Duodenal mucosa (tissue), 2 donors: ENCODE data around the gene SLC16A6.

ENCODE experiments used
- H3K27ac ChIP-seq: one replicate; pipeline ENCODE4 v1.7.0; 2013; ENCODE audit warnings: low read depth, low read length
- H3K27me3 ChIP-seq, 2 donors: one replicate each; pipeline ENCODE4 v1.7.0; 2013; ENCODE audit warnings: low read length in 2 of 2, control low read depth in 1 of 2; ENCODE audit not compliant: insufficient read depth in 2 of 2, control insufficient read depth in 1 of 2
- H3K36me3 ChIP-seq, 2 donors: one replicate each; pipeline ENCODE4 v1.7.0; 2013; ENCODE audit warnings: low read length in 2 of 2, control low read depth in 1 of 2; ENCODE audit not compliant: insufficient read depth in 2 of 2, control insufficient read depth in 1 of 2
- H3K4me1 ChIP-seq, 2 donors: one replicate each; pipeline ENCODE4 v1.7.0; 2013; ENCODE audit warnings: low read length in 2 of 2, control low read depth in 1 of 2; ENCODE audit not compliant: insufficient read depth in 2 of 2, control insufficient read depth in 1 of 2
- H3K4me3 ChIP-seq, 2 donors: one replicate each; pipeline ENCODE4 v1.7.0; 2013; ENCODE audit warnings: low read length in 2 of 2, low read depth in 1 of 2
- H3K9ac ChIP-seq, 2 donors: one replicate each; pipeline ENCODE4 v1.7.0; 2013; ENCODE audit warnings: low read length in 2 of 2, low read depth in 1 of 2
- H3K9me3 ChIP-seq, 2 donors: one replicate each; pipeline ENCODE4 v1.7.0; 2013; ENCODE audit warnings: low read length in 2 of 2, control low read depth in 1 of 2; ENCODE audit not compliant: control insufficient read depth in 1 of 2

The SLC16A6 gene

DNA sequence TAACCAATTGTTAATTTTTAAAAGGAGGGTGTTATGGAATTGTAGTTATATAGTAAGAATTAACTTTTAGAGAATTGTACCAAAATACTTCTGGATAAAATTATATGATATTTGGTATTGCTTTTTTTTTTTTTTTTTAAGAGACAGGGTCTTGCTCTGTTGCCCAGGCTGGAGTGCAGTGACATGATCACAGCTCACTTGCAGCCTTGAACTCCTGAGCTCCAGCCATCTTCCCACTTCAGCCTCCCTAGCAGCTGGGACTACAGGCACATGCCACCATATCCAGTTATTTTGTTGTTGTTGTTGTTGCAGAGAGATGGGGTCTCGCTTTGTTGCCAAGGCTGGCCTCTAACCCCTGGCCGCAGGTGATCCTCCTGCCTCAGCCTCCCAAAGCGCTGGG lies 8.9 kb upstream of the SLC16A6 start:
- Histone ChIP-seq H3K27ac (no peak overlapping the region), H3K4me1 (peaks cover 0 to 5% of the 10 kb centered on the region in 2 donors), H3K9ac (no peak overlapping the region), H3K27me3 (peaks cover 0 to 3% of the 10 kb centered on the region in 2 donors), H3K36me3 (no peaks in the 10 kb centered on the region), H3K4me3 (no peak overlapping the region), H3K9me3 (no peaks in the 10 kb centered on the region)

DNA sequence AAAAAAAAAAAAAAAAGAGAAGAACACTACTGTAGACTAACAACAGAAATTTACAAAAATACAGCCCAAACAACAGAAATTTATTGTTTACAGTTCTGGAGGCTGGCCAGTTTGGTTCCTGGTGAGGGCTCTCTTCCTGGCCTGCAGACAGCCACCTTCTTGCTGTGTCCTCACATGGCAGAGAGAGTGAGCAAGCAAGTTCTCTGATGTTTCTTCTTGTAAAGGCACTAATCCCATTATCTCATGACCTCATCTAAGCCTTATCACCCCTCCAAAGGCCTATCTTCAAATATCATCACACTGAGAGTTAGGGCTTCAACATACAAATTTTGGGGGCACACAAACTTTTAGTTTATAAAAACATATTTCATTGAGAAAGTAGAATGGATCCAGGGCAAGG lies 7.7 kb upstream of the SLC16A6 start:
- no peaks in the 10 kb centered on the region for H3K9me3 ChIP-seq
- H3K4me3 ChIP-seq, result no peak overlapping the region
- H3K9ac ChIP-seq, result no peak overlapping the region
- H3K4me1 ChIP-seq, result peaks cover 0 to 5% of the 10 kb centered on the region in 2 donors
- peaks cover 0 to 12% of the 10 kb centered on the region in 2 donors for H3K27me3 ChIP-seq
- H3K27ac ChIP-seq, result no peak overlapping the region
- H3K36me3 ChIP-seq, result no peaks in the 10 kb centered on the region

DNA sequence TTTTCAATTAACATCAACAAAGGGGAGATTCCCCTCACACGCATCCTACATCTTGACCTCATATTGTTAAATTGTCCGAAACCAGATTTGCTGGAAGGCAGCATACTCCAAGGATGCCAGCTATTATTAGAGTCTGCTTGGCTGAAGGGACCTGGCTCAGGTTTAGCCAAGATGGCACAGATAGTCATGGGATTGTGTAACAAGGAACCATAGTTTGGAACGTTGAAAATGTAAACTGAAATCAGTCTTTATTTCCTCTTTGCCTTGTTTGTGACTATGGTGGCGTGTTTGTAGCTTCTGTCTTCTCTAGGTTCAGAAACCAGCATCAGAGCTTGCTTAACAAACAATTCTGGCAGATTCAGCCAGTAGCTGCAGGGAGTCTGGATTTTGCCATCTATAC lies 6.3 kb upstream of the SLC16A6 start:
- Histone ChIP-seq H3K27ac (no peak overlapping the region), H3K4me1 (peaks cover 5 to 6% of the 10 kb centered on the region in 2 donors), H3K9ac (no peak overlapping the region), H3K27me3 (peaks cover 6 to 24% of the 10 kb centered on the region in 2 donors), H3K4me3 (no peak overlapping the region), H3K36me3 (no peaks in the 10 kb centered on the region), H3K9me3 (no peaks in the 10 kb centered on the region)

DNA sequence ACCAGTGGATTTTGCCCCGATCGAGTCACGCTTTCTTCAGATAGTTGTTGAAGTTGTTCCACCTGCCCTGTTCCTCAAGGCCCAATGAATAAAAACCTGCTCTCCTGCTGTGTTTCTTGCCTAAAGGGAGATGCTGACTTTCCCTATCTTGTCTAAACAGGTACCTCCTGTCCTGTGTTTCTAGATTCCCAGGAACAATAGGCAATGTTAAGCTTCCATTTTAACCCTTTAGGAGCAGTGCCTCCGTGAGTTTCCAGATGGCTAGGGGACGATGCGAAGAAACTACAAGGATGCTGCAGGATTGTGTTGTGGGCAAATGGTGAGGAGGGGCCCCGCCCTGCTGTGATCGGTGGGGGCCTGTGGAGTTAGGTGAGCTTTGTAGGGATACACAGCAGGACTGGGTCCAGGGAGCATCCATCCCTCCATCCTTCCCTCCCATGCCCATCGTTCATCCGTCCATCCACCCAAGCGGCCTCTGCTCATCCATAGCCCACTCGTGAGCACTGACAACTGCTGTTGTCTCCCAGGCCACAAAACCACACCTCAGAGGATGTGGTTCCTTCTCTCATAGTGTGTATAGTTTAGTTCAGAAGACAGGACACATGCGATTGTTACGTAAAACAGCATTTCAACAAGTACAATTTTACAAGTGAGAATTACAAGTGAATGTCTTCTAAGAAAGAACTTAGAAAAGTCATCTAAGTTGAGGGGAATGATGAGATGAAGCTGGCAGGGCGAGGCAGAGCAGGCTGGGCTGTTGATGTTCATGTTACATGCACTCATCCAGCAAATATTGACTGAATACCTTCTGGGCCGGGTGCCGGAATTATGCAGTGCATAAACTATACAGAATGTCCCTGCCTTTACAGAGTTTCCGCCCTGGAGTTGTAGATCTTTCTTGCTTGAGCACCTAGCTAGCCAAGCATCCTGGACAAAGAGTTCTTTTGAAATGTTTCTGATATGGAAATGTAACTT lies 5.6 kb upstream of the SLC16A6 start:
- peaks cover 8 to 28% of the 10 kb centered on the region in 2 donors for H3K27me3 ChIP-seq

DNA sequence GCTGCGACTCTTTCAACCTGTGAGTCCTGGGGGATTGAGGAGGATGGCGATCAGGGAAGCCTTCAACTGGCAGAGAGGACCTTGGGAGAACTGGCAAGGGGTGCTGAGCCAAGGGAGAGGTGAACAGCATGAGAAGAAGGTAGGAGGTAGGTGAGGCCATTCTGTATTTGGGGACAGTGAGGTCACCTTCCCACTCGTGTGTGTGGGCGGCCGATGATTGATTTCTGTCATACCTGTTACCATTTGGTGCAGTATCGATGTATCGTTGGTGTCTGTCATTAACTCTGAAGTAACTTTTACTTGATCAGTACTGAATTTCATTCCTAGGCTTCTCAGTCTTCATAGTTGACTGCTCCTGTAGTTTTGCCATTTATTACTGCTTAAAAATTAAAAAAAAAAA lies 4.2 kb upstream of the SLC16A6 start:
- H3K9ac ChIP-seq, result no peak overlapping the region
- no peaks in the 10 kb centered on the region for H3K9me3 ChIP-seq
- peaks cover 8 to 28% of the 10 kb centered on the region in 2 donors for H3K27me3 ChIP-seq
- no peaks in the 10 kb centered on the region for H3K36me3 ChIP-seq
- no peak overlapping the region for H3K4me3 ChIP-seq
- no peak overlapping the region for H3K27ac ChIP-seq
- peaks cover 5 to 8% of the 10 kb centered on the region in 2 donors for H3K4me1 ChIP-seq

More for the DNA sequence above, 5.6 kb upstream of the SLC16A6 start:
- Histone ChIP-seq H3K9me3 (no peaks in the 10 kb centered on the region), H3K9ac (no peak overlapping the region), H3K36me3 (no peaks in the 10 kb centered on the region), H3K4me1 (peaks cover 5 to 8% of the 10 kb centered on the region in 2 donors), H3K4me3 (no peak overlapping the region), H3K27ac (no peak overlapping the region)

DNA sequence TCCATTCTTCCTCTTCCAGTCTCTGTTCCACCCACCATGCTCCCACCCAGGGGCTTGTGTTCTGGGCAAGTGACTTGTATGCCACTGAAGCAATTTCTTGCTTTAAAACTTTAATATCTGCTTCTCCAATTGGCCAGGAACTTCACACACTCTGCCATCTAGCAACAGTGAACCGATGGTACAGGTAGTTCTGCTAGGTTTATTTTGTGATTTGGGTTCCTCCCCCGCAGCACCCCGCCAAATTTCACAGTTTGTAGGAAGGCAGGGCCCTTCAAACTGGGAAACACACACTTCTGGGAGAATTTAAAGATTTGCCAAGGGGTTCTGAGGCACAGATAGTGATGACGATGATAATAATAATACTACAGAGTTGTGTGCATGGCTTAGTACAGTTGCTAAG lies 3.7 kb upstream of the SLC16A6 start:
- no peaks in the 10 kb centered on the region for H3K36me3 ChIP-seq
- H3K27me3 ChIP-seq, result peaks cover 8 to 32% of the 10 kb centered on the region in 2 donors
- H3K9me3 ChIP-seq, result no peaks in the 10 kb centered on the region
- no peak overlapping the region for H3K9ac ChIP-seq
- H3K4me1 ChIP-seq, result peaks cover 5 to 8% of the 10 kb centered on the region in 2 donors
- no peak overlapping the region for H3K27ac ChIP-seq
- H3K4me3 ChIP-seq, result no peak overlapping the region

DNA sequence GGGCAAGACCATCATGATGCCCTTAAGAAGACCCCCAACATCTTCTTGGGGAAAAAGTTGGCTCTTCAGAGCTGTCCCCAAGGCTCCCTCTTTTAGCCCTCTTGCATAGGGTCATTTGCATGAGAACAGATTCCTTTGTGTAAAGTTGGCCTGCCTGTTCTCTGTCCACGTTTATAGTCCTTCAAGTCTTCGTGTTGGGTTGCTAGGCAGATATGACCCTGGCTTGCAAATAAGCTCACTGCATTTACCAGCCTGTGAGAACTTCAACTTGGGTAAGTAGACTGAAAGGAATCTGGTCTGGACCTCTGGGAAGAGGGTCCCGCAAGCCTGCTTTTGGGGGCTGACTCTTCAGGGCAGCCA lies 3.2 kb upstream of the SLC16A6 start:
- Histone ChIP-seq H3K27ac (no peak overlapping the region), H3K4me3 (no peak overlapping the region), H3K36me3 (no peaks in the 10 kb centered on the region), H3K9me3 (no peaks in the 10 kb centered on the region), H3K27me3 (peaks cover 8 to 34% of the 10 kb centered on the region in 2 donors), H3K4me1 (peaks cover 5 to 8% of the 10 kb centered on the region in 2 donors), H3K9ac (no peak overlapping the region)

DNA sequence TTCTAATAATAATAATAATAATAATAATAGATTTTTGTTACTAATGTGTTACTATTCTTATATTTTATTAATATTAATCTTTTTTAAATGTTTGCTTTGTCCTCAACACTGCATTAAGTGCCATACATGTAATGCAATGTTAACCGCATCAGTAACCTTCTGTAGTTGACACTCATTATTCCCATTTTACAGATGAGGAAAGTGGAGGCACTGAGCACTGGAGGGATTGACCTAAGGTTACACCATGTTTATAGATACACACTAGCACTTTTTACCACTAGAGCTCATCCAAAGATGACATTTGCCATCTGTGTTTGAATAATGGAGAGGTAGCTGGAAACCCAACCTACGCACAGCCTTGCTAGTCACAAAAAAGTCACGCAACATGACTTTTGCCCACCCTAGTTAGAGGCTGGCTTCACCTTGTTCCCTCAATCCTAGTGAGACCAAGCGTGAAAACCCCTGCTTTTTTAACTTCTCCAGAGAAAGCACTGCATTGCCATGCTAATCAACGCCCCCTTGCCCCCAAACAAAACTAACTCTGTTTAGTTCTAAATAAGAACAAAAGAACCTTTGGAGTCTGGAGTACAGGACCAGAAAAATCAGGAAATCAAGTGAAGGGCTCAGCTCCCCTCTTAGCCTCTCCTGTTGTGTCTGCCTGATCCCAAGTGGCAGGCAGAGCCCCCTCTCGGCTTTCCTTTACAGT lies 2.7 kb upstream of the SLC16A6 start:
- Histone ChIP-seq H3K9ac (no peak overlapping the region), H3K27me3 (peaks cover 8 to 34% of the 10 kb centered on the region in 2 donors), H3K27ac (no peak overlapping the region), H3K36me3 (no peaks in the 10 kb centered on the region), H3K4me1 (peaks cover 5 to 8% of the 10 kb centered on the region in 2 donors), H3K4me3 (no peak overlapping the region), H3K9me3 (no peaks in the 10 kb centered on the region)

DNA sequence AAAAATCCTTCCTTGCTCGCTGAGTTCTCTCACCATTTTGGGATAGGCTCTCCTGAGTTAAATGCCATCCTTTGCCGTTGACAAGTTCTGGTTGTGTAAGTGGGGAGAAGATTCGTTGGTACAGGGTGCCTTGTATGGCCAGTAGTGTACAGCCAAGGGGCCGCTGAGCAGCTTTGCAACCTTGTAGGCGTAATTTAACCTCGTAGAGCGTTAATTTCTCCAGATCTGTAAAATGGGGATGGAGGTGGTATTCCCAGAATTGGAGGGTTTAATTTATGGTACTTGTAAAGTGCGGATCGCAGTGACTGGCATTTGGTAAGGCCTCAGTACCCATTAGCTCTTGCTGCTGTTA lies 1.7 kb upstream of the SLC16A6 start:
- Histone ChIP-seq H3K27ac (no peak overlapping the region), H3K4me3 (peak overlapping the region; percentile 48 to 53), H3K9ac (peak overlapping the region in 1 of 2 donors; percentile 63)

More for the DNA sequence above, 1.7 kb upstream of the SLC16A6 start:
- no peaks in the 10 kb centered on the region for H3K36me3 ChIP-seq
- H3K9me3 ChIP-seq, result no peaks in the 10 kb centered on the region
- H3K27me3 ChIP-seq, result peaks cover 8 to 34% of the 10 kb centered on the region in 2 donors
- H3K4me1 ChIP-seq, result peaks cover 5 to 8% of the 10 kb centered on the region in 2 donors
